ENCODE data around the gene TFIP11.

The TFIP11 gene

DNA sequence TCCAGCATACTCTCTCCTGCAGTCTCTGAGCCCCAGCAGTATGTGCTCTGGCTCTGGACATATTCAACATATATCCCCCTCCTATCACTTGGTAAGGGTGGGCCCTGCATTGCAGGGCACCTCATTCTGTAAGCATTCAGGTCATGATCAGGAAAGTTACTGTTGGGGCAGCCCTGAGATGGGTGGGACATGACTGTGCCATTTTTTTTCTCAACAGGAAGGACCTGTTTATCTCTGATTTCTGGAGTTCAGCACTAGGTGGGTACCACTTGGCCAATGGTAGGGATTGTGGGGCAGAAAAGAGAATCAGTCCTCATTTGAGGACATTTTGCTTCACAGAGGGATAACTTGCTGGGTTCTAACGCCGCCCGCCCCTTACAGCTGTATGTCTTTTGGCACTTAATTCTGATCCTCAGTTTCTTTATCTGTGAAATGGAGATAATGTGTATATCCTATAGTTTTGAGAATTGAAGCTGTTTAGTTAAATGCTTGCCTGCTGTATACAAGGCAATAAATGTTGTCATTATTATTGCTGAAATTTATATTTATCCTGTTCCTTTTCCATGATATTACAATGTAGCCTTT is 26.4 kb downstream of the TFIP11 start:
- H3K36me3 ChIP-seq (ENCODE audit: control insufficient read depth, insufficient read depth, low read length): peaks cover 41% of the 10 kb centered on the region
- H3K4me3 ChIP-seq (ENCODE audit: extremely low read depth, insufficient read depth, low read length, poor library complexity, severe bottlenecking): no peak overlapping the region
- H3K27ac ChIP-seq (ENCODE audit: low read depth, low read length, severe bottlenecking): no peak overlapping the region
- H3K4me1 ChIP-seq (ENCODE audit: control insufficient read depth, insufficient read depth, low read length, poor library complexity, severe bottlenecking): peaks cover 10% of the 10 kb centered on the region
- no peaks in the 10 kb centered on the region for H3K9me3 ChIP-seq (ENCODE audit: control insufficient read depth, low read length)
- WGBS, 2 experiments (ENCODE audit: insufficient coverage in 2 of 2): 83% methylated on average over 3 of the region's 3 CpGs; no CpG with 5 or more reads in 1 of the 2 experiments

DNA sequence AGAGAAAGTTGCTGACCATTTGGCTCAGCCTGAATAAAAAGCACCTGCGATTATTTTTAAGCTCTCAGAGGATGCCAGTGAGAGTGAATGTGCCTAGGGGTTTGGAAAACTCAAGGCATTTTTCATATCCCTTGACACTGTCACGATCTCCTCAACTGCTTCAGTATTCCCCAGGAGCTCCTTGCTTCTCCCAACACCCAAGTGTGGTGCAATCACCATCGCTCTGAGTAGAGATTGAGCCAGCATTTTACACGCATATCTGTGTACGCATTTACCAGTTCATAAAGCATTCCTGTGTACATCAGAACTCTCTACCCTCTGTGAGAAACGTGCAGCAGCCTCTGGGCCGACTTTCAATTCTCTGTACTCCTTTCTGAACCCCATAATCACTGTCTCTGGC is 27.3 kb downstream of the TFIP11 start:
- Histone ChIP-seq H3K9me3 (ENCODE audit: control insufficient read depth, low read length) (no peaks in the 10 kb centered on the region), H3K36me3 (ENCODE audit: control insufficient read depth, insufficient read depth, low read length) (peaks cover 32% of the 10 kb centered on the region), H3K4me1 (ENCODE audit: control insufficient read depth, insufficient read depth, low read length, poor library complexity, severe bottlenecking) (peaks cover 10% of the 10 kb centered on the region), H3K4me3 (ENCODE audit: extremely low read depth, insufficient read depth, low read length, poor library complexity, severe bottlenecking) (no peak overlapping the region), H3K27ac (ENCODE audit: low read depth, low read length, severe bottlenecking) (no peak overlapping the region)
- WGBS, 2 experiments (ENCODE audit: insufficient coverage in 2 of 2): 91% methylated on average over 6 to 7 of the region's 7 CpGs

DNA sequence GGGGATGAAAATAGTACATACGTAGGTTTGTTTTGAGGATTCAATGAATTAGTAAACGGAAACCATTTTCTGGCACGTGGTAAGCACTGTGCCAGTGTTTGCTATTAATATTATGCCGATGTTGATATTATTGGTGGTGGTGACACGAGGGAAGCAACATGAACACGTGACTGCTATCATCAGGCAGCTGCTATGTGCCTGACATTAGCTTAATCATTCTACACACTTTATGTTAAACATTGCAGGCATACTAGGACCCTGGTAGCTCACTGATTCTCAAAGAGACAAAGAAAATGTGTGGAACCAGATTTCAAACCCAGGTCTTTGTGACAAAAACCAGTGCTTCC is 27.9 kb downstream of the TFIP11 start:
- Histone ChIP-seq H3K36me3 (ENCODE audit: control insufficient read depth, insufficient read depth, low read length) (peaks cover 29% of the 10 kb centered on the region), H3K4me3 (ENCODE audit: extremely low read depth, insufficient read depth, low read length, poor library complexity, severe bottlenecking) (peak overlapping the region; percentile 64), H3K27ac (ENCODE audit: low read depth, low read length, severe bottlenecking) (peak overlapping the region; percentile 93), H3K4me1 (ENCODE audit: control insufficient read depth, insufficient read depth, low read length, poor library complexity, severe bottlenecking) (peaks cover 10% of the 10 kb centered on the region), H3K9me3 (ENCODE audit: control insufficient read depth, low read length) (no peaks in the 10 kb centered on the region)
- 0% methylated on average over 1 to 3 of the region's 6 CpGs for WGBS, 2 experiments (ENCODE audit: insufficient coverage in 2 of 2)

DNA sequence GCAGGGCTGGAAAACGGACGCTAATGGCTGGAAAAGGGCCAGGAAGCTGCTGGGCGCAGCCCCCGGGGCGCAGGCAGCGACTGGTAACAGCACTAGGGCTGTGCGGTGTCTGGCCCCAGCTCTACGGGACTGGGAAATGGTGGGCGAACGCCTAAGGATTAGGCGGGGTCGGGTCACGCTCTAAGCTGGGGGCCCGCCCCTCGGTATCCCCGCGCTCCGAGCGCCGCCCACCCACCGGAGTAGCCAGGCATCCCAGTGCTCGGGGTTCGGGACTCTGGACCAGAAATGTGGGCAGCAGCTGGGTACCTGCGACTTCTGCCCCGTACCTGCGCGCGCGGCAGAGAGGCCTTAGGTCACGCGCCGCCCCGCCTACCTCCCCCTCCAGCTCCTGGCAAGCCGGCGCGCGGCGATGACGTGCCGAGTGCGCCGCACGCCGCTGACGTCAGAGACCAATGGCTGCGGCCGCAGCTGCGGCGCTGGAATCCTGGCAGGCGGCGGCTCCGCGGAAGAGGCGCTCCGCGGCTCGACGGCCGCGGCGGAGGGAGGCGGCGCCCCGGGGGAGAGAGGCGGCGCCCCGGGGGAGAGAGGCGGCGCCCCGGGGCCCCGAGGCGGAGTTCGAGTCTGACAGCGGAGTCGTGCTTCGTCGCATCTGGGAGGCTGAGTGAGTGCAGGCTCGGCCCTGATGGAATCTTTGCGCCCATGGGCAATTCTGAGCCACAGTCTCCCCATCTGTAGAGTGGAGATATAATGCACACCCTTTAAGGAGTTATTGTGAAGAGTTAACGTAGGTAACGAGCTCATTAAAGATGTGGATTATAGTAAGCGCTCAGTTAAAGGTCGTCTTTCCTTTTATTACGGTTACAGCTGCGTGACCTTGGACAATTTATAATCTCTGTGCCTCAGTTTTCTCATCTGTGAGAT is 28.6 kb downstream of the TFIP11 start, which contains the start of the genes HPS4 and SRRD:
Gene HPS4, minus strand, starts transcription at position 345 of the 921 bp plus-strand sequence. CDS start 2,021 bp downstream, outside the sequence.
Gene SRRD, plus strand, starts transcription at position 439 of the 921 bp plus-strand sequence. Its CDS starts 14 bp downstream, at position 453.
- Histone ChIP-seq H3K27ac (ENCODE audit: low read depth, low read length, severe bottlenecking) (peak within 1 kb of the TSS; percentile 93), H3K4me1 (ENCODE audit: control insufficient read depth, insufficient read depth, low read length, poor library complexity, severe bottlenecking) (peaks cover 13% of the 10 kb centered on the region), H3K36me3 (ENCODE audit: control insufficient read depth, insufficient read depth, low read length) (peaks cover 28% of the 10 kb centered on the region), H3K9me3 (ENCODE audit: control insufficient read depth, low read length) (no peaks in the 10 kb centered on the region), H3K4me3 (ENCODE audit: extremely low read depth, insufficient read depth, low read length, poor library complexity, severe bottlenecking) (peak within 1 kb of the TSS; percentile 64)
- WGBS, 2 experiments (ENCODE audit: insufficient coverage in 2 of 2): 0 to 1% methylated on average over 68 to 75 of the region's 85 CpGs

DNA sequence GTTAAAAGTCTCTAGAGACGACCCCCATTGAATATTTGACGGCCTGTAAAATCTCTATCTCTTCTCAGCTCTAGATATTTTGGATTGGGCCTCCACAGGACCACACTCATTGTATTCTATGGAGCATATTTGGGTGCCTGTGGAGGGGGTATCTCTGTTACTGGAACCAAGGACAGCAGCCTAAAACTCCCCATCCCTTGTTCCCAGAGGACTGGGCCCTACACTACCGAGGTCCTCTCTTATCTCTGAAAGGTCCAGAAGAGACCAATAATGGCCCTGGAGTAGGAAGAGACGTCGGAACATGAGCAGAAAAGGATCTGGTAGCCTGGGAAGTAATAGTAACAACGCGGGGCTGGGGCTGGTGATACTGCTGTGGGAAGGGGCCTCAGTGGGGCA is 29.2 kb downstream of the TFIP11 start:
- WGBS, 2 experiments (ENCODE audit: insufficient coverage in 2 of 2): 18 to 19% methylated on average over 5 to 6 of the region's 7 CpGs
- Histone ChIP-seq H3K27ac (ENCODE audit: low read depth, low read length, severe bottlenecking) (peak overlapping the region; percentile 93), H3K36me3 (ENCODE audit: control insufficient read depth, insufficient read depth, low read length) (peaks cover 28% of the 10 kb centered on the region), H3K4me3 (ENCODE audit: extremely low read depth, insufficient read depth, low read length, poor library complexity, severe bottlenecking) (peak overlapping the region; percentile 64), H3K4me1 (ENCODE audit: control insufficient read depth, insufficient read depth, low read length, poor library complexity, severe bottlenecking) (peaks cover 13% of the 10 kb centered on the region), H3K9me3 (ENCODE audit: control insufficient read depth, low read length) (no peaks in the 10 kb centered on the region)

DNA sequence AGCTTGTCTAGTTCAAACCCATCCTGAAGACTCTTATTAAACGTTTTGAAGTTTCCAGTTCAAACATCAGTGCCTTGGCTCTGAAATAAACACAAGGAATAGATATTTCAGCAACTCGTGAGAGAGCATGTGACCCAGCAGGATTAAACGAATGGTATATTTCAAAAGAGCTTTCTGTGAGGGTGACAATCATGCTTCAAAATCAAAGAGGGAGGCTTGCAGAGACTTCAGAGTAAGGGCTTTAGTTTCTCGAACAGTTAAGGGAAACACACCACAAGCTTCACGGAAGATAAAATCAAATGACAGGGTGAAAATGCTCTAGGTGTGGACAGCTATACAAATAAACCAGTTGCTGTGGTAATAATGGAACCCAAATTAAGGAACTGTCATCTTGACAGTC is 30.1 kb downstream of the TFIP11 start:
- H3K9me3 ChIP-seq (ENCODE audit: control insufficient read depth, low read length): no peaks in the 10 kb centered on the region
- no peak overlapping the region for H3K27ac ChIP-seq (ENCODE audit: low read depth, low read length, severe bottlenecking)
- peaks cover 24% of the 10 kb centered on the region for H3K36me3 ChIP-seq (ENCODE audit: control insufficient read depth, insufficient read depth, low read length)
- H3K4me3 ChIP-seq (ENCODE audit: extremely low read depth, insufficient read depth, low read length, poor library complexity, severe bottlenecking): no peak overlapping the region
- peaks cover 22% of the 10 kb centered on the region for H3K4me1 ChIP-seq (ENCODE audit: control insufficient read depth, insufficient read depth, low read length, poor library complexity, severe bottlenecking)
- WGBS, 2 experiments (ENCODE audit: insufficient coverage in 2 of 2): 84 to 85% methylated on average over 3 to 5 of the region's 5 CpGs

DNA sequence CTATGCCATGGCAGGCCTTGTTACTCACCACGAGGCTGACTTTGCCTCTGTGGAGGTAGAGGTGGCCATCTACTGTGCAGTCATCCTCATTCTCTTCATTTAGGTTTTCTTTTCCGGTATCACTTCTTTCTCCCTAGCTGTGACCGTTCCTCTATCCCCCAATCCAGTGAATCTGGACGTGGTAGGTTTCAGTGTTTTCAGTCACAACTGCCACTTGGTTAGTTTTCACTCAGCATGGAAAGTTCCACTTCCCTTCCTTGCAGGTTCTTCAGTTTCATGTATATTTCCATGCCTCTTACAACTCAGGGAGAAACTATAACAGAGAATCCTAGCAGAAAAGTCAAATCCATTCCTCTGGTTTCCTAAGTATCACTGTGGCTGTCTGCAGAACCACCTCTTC is 30.6 kb downstream of the TFIP11 start:
- Histone ChIP-seq H3K36me3 (ENCODE audit: control insufficient read depth, insufficient read depth, low read length) (peaks cover 25% of the 10 kb centered on the region), H3K9me3 (ENCODE audit: control insufficient read depth, low read length) (no peaks in the 10 kb centered on the region), H3K27ac (ENCODE audit: low read depth, low read length, severe bottlenecking) (no peak overlapping the region), H3K4me1 (ENCODE audit: control insufficient read depth, insufficient read depth, low read length, poor library complexity, severe bottlenecking) (peaks cover 25% of the 10 kb centered on the region), H3K4me3 (ENCODE audit: extremely low read depth, insufficient read depth, low read length, poor library complexity, severe bottlenecking) (no peak overlapping the region)
- 84 to 94% methylated on average over 3 to 4 of the region's 4 CpGs for WGBS, 2 experiments (ENCODE audit: insufficient coverage in 2 of 2)

DNA sequence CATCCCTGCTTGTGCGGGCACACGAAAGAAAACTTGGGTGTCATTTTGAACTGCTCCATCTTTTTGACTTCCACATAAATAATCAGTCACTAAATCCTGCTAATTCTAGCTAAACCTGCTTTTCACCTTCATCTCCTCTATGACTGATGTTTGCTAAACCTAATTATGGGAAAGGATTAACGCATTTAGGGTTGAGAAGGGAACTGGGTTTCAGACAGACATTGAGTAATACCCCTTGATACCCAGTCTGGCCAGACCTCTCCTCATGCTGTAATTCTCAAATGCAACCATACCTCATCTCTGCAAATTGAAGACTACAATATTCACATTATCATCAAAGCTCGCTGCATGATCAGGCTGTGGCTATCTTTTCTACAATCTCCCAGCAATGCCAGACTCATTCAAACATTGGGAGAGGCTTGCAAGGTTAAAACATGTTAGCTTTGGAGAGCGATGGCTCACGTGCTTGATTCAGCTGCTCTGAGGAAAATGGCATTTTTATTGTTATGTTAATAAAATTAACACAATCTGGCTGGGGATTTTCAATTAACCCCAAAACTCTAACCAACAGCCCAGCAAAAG is 31.1 kb downstream of the TFIP11 start:
- no peaks in the 10 kb centered on the region for H3K9me3 ChIP-seq (ENCODE audit: control insufficient read depth, low read length)
- no peak overlapping the region for H3K27ac ChIP-seq (ENCODE audit: low read depth, low read length, severe bottlenecking)
- peaks cover 30% of the 10 kb centered on the region for H3K4me1 ChIP-seq (ENCODE audit: control insufficient read depth, insufficient read depth, low read length, poor library complexity, severe bottlenecking)
- peaks cover 30% of the 10 kb centered on the region for H3K36me3 ChIP-seq (ENCODE audit: control insufficient read depth, insufficient read depth, low read length)
- no peak overlapping the region for H3K4me3 ChIP-seq (ENCODE audit: extremely low read depth, insufficient read depth, low read length, poor library complexity, severe bottlenecking)
- WGBS, 2 experiments (ENCODE audit: insufficient coverage in 2 of 2): 95 to 100% methylated on average over 1 to 3 of the region's 6 CpGs

DNA sequence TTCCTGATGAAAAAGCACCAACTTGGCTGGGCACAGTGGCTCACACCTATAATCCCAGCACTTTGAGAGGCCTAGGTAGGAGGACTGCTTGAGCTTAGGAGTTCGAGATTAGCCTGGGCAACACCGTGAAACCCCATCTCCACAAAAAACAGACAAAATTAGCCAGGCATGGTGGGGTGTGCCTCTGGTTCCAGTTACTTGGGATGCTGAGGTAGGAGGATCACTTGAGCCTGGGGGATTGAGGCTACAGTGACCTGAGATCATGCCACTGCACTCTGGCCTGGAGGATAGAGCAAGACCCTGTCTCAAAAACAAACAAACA is 31.7 kb downstream of the TFIP11 start:
- no peak overlapping the region for H3K27ac ChIP-seq (ENCODE audit: low read depth, low read length, severe bottlenecking)
- H3K4me1 ChIP-seq (ENCODE audit: control insufficient read depth, insufficient read depth, low read length, poor library complexity, severe bottlenecking): peaks cover 31% of the 10 kb centered on the region
- no peaks in the 10 kb centered on the region for H3K9me3 ChIP-seq (ENCODE audit: control insufficient read depth, low read length)
- 90% methylated on average over 2 of the region's 2 CpGs; no CpG with 5 or more reads in 1 of the 2 experiments for WGBS, 2 experiments (ENCODE audit: insufficient coverage in 2 of 2)
- H3K36me3 ChIP-seq (ENCODE audit: control insufficient read depth, insufficient read depth, low read length): peaks cover 33% of the 10 kb centered on the region
- H3K4me3 ChIP-seq (ENCODE audit: extremely low read depth, insufficient read depth, low read length, poor library complexity, severe bottlenecking): no peak overlapping the region

DNA sequence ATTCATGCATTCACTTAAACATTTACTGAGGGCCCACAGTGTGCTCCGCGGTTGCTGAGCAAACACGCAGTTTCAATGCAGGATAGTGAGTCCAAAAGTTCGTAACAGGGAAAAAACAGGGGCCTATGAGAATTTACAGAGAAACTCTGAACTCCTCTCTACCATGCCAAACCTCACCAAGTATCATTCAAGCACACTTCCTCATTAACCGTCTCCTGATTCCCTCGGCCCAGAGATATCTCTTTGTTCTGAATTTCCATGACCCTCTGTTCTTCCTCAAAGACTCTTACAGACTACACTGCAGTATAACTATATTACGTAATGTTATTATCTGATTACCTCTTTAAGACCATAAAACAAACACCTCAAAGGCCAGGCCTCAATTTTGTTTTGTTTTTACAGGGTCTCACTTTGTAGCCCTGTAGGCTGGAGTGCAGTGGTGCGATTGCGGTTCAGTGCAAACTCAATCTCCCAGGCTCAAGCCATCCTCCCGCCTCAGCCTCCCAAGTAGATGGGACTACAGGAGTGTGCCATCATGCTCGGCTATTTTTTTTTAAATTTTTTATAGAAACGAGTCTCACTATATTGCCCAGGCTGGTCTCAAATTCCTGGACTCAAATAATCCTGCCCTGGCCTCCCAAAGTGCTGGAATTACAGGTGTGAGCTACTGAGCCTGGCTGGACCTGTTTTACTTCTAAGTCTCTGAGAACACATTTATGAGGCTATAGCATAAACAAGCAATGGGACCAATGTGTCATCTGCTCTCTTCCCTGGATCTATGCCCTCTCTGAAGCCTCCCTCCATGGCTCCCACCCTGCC is 32.3 kb downstream of the TFIP11 start:
- H3K9me3 ChIP-seq (ENCODE audit: control insufficient read depth, low read length): no peaks in the 10 kb centered on the region
- peaks cover 31% of the 10 kb centered on the region for H3K4me1 ChIP-seq (ENCODE audit: control insufficient read depth, insufficient read depth, low read length, poor library complexity, severe bottlenecking)
- H3K36me3 ChIP-seq (ENCODE audit: control insufficient read depth, insufficient read depth, low read length): peaks cover 37% of the 10 kb centered on the region
- no peak overlapping the region for H3K27ac ChIP-seq (ENCODE audit: low read depth, low read length, severe bottlenecking)
- WGBS, 2 experiments (ENCODE audit: insufficient coverage in 2 of 2): 88 to 90% methylated on average over 7 to 11 of the region's 12 CpGs
- no peak overlapping the region for H3K4me3 ChIP-seq (ENCODE audit: extremely low read depth, insufficient read depth, low read length, poor library complexity, severe bottlenecking)

Measured in mesodermal cell (in vitro differentiated cells).